Smooth muscle cell (in vitro differentiated cells): ENCODE data around the gene ALX4. TPM values are rescaled to one million over a fixed set of nuclear protein-coding genes. Genes with fewer than 3 reads are reported as not detected.

Experiments used
- DNase-seq: peaks from one replicate; lab custom pipeline; 2025; ENCODE audit not compliant: unreplicated experiment; lab: John Stamatoyannopoulos, UW
- H2AFZ ChIP-seq: fragments of 200-600 bp; sonication (generic); 2 replicates; pipeline ENCODE4 v1.6.0; 2016; ENCODE audit warnings: antibody characterized with exemption, low read depth, mild to moderate bottlenecking
- H3F3A ChIP-seq: fragments of 200-600 bp; sonication (generic); 2 replicates; pipeline ENCODE4 v1.6.0; 2017; ENCODE audit warnings: antibody characterized with exemption, low read depth
- H3K27ac ChIP-seq: fragments of 200-600 bp; sonication (generic); 2 replicates; pipeline ENCODE4 v1.5.1; 2016; ENCODE audit warnings: low read depth, mild to moderate bottlenecking
- H3K27me3 ChIP-seq: fragments of 200-600 bp; sonication (generic); 2 replicates; pipeline ENCODE4 v1.6.1; 2016; ENCODE audit warnings: low read depth, mild to moderate bottlenecking
- H3K36me3 ChIP-seq: fragments of 200-600 bp; sonication (generic); 2 replicates; pipeline ENCODE4 v1.5.1; 2016; ENCODE audit warnings: low read depth
- H3K4me1 ChIP-seq: fragments of 200-600 bp; sonication (generic); 2 replicates; pipeline ENCODE4 v1.5.1; 2016; ENCODE audit warnings: low read depth
- H3K4me2 ChIP-seq: fragments of 200-600 bp; sonication (generic); 2 replicates; pipeline ENCODE4 v1.6.0; 2016; ENCODE audit warnings: mild to moderate bottlenecking
- H3K4me3 ChIP-seq: fragments of 200-600 bp; sonication (generic); 2 replicates; pipeline ENCODE4 v1.5.1; 2016; ENCODE audit warnings: mild to moderate bottlenecking
- H3K79me2 ChIP-seq: fragments of 200-600 bp; sonication (generic); 2 replicates; pipeline ENCODE4 v1.6.0; 2016; ENCODE audit warnings: low read depth, mild to moderate bottlenecking
- H3K9ac ChIP-seq: fragments of 200-600 bp; sonication (generic); 2 replicates; pipeline ENCODE4 v1.6.0; 2016; ENCODE audit warnings: low read depth
- H3K9me3 ChIP-seq: fragments of 200-600 bp; sonication (generic); replicated peaks from 2 replicates; pipeline ENCODE4 v1.5.1; 2016; ENCODE audit warnings: low read depth
- H4K20me1 ChIP-seq: fragments of 200-600 bp; sonication (generic); 2 replicates; pipeline ENCODE4 v1.6.0; 2016; ENCODE audit warnings: low read depth
- WGBS: methylation state at CpG from one replicate; pipeline ENCODE4 v1.1.7; 2016; ENCODE audit warnings: low lambda C conversion rate; 5-methylcytosine and 5-hydroxymethylcytosine counted together
- polyA plus RNA-seq: library from polyadenylated mRNA; unstranded; fragments of >200 nt; fragmentation: Nextera tagmentation; extraction: Ambion mirVana; gene quantifications from 2 replicates; pipeline ENCODE4 v1.2.1, GENCODE V29; 2016
- total RNA-seq: library from RNA; depleted of rRNA; stranded (reverse); fragments of >200 nt; gene quantifications from 2 replicates; pipeline ENCODE4 v1.2.3, GENCODE V29; 2014
- TF ChIP-seq, protein P1 (sequence below): fragments of 200-600 bp; sonication (generic); IDR thresholded peaks from 2 replicates; pipeline ENCODE4 v1.5.1; 2017; ENCODE audit warnings: borderline replicate concordance, mild to moderate bottlenecking, antibody characterized with exemption; ENCODE audit not compliant: insufficient read depth, poor library complexity, severe bottlenecking

The ALX4 gene
- total and polyA plus RNA-seq, 2 experiments from 2014 or later, result not detected

DNA sequence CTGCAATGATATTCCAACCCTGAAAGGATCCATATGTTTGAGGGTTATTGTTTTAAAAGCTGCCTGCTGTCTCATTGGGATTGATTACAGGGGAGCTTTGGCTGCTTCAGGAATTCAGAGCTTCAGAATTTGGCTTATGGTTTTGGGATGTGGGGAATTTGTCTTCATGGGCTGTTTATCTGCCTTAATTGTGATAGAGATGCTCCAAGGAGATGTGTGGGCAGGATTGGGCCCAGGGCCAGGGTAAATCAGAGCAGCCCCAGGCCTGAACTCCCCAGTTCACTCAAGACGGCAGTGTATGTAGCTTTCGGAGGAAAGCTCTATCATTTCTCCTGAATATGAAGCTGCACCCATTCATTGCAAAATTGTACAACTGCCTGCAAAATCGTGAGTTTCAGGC lies 88.5 kb downstream of the ALX4 start:
- H4K20me1 ChIP-seq, result peaks cover 9% of the 10 kb centered on the region
- DNase-seq, result no peak
- TF ChIP-seq, protein P1, sequence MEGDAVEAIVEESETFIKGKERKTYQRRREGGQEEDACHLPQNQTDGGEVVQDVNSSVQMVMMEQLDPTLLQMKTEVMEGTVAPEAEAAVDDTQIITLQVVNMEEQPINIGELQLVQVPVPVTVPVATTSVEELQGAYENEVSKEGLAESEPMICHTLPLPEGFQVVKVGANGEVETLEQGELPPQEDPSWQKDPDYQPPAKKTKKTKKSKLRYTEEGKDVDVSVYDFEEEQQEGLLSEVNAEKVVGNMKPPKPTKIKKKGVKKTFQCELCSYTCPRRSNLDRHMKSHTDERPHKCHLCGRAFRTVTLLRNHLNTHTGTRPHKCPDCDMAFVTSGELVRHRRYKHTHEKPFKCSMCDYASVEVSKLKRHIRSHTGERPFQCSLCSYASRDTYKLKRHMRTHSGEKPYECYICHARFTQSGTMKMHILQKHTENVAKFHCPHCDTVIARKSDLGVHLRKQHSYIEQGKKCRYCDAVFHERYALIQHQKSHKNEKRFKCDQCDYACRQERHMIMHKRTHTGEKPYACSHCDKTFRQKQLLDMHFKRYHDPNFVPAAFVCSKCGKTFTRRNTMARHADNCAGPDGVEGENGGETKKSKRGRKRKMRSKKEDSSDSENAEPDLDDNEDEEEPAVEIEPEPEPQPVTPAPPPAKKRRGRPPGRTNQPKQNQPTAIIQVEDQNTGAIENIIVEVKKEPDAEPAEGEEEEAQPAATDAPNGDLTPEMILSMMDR, result no peak
- no peaks in the 10 kb centered on the region for H3F3A ChIP-seq
- no peaks in the 10 kb centered on the region for H3K4me1 ChIP-seq
- H3K27ac ChIP-seq, result no peak overlapping the region
- 89% methylated on average over 3 of the region's 3 CpGs for WGBS
- H3K36me3 ChIP-seq, result no peaks in the 10 kb centered on the region
- H3K9ac ChIP-seq, result no peak overlapping the region
- no peak overlapping the region for H3K4me3 ChIP-seq
- no peaks in the 10 kb centered on the region for H3K79me2 ChIP-seq
- no peak overlapping the region for H2AFZ ChIP-seq
- no peaks in the 10 kb centered on the region for H3K27me3 ChIP-seq
- no peak overlapping the region for H3K4me2 ChIP-seq
- H3K9me3 ChIP-seq, result no peaks in the 10 kb centered on the region

DNA sequence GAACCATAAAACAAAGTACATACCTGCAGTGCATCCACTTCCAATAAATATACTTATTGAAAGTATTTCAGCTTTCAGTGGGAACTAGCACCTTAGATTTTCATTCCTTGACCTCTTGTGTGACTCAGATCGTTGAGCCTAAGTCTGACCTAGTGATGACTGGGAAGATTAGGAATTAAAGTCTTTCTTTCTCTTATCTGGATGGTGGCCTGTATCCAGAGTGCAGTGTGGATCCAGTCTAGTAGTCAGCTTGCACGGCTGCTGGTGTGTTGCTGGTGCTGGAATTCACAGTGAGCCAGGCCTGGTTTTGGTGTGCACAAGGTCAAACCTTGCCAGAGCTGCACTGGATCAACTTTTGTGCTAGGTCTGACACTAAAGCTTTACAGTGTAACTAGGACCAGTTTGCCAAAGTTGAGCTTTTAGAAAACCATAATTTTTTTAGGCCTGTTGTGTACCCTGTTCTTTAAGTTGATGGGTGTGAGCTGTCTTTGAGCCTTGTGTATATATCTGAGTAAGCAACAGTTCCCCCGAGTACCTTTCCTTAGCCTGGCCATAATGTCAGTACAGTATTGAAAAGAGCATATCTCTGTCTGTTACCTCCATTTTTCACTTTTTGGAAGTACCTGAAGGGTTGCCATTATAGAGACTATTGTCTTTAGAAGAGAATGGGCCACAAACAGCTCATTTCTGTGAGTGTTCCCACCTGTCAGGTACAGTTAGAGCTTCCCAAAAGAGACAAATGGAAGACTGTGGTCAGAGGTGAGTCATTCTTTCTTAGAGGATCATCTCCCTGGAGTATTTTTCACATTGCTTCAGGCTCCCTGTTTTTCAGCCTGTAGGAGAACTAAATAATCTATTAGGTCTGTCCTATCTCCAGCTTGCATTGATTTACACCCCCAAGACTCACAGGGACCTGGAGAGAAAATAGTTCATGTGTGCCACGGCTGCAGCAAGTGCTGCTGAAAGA lies 89.8 kb downstream of the ALX4 start:
- Histone ChIP-seq H3F3A (no peaks in the 10 kb centered on the region), H3K9me3 (no peaks in the 10 kb centered on the region), H2AFZ (no peak overlapping the region), H3K4me2 (no peak overlapping the region), H3K9ac (no peak overlapping the region), H3K79me2 (no peaks in the 10 kb centered on the region), H3K36me3 (no peaks in the 10 kb centered on the region), H3K4me3 (no peak overlapping the region), H3K27me3 (no peaks in the 10 kb centered on the region), H3K4me1 (no peaks in the 10 kb centered on the region), H3K27ac (no peak overlapping the region), H4K20me1 (peaks cover 9% of the 10 kb centered on the region)
- TF ChIP-seq, protein P1, result no peak
- DNase-seq, result no peak
- 73% methylated on average over 4 of the region's 4 CpGs for WGBS

DNA sequence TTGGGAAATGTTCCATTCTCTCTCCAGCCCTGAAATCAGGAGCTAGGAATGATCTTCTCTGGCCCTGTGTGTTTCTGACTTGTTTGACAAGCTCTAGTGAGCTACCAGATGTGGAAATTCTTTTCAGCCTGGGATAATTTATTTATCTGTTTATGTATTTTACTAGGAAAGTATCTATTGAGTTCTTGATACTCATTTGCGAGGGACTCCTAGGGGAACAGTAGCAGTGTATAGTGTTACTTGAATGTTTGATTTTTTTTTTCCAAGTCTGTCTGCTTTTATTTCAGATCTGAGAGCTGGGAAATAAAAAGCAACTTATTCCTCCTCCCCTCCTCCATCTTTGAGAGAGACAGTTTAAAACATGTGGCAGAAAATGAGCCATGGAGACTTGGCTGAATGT lies 92.5 kb downstream of the ALX4 start:
- Histone ChIP-seq H3K27me3 (no peaks in the 10 kb centered on the region), H4K20me1 (peaks cover 9% of the 10 kb centered on the region), H3K4me3 (no peak overlapping the region), H3K36me3 (no peaks in the 10 kb centered on the region), H3K4me2 (no peak overlapping the region), H3K9ac (no peak overlapping the region), H3K9me3 (no peaks in the 10 kb centered on the region), H3K79me2 (no peaks in the 10 kb centered on the region), H2AFZ (no peak overlapping the region), H3K27ac (no peak overlapping the region), H3K4me1 (no peaks in the 10 kb centered on the region), H3F3A (no peaks in the 10 kb centered on the region)
- 92% methylated on average over 1 of the region's 1 CpG for whole genome bisulfite sequencing
- TF ChIP-seq, protein P1, result no peak
- no peak for DNase-seq
